Coronary artery (tissue), 2 donors: Measurements from ENCODE around the gene IL19.

Source experiments
- DNase-seq: peaks from one replicate; pipeline ENCODE4 v3.0.0-alpha.2; 2017; ENCODE audit warnings: low spot score
- H3K27ac ChIP-seq, 2 donors: fragments of 200-600 bp; sonication (generic); one replicate each; pipeline ENCODE4 v1.5.1; 2016 to 2019
- H3K4me3 ChIP-seq: fragments of 200-600 bp; sonication (generic); 2 replicates; pipeline ENCODE4 v1.5.1; 2016; ENCODE audit warnings: mild to moderate bottlenecking, moderate library complexity
- TF ChIP-seq, protein P1 (sequence below): fragments of 200-600 bp; sonication (generic); IDR thresholded peaks from one replicate; pipeline ENCODE4 v1.5.1; 2019; ENCODE audit warnings: antibody characterized with exemption

Gene IL19

DNA sequence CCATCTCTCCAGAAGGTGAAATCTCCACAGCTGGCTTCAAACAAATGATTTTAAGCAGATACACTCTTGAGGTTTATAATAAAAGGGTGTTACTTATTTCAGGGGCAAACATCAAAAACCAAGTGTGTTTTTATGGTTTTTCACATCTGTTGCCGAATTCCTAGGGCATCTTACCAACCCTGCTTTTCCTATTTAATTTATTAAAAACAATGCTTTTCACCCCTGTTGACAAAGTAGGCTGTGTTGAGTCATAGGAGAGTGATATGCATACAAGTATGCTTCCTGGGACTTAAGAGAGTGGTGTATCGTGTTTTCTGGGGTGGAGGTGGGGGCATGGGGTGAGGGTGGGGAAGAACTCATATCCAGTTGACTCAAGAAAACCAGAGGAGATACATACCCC lies 65.5 kb downstream of the IL19 start:
- TF ChIP-seq, protein P1, sequence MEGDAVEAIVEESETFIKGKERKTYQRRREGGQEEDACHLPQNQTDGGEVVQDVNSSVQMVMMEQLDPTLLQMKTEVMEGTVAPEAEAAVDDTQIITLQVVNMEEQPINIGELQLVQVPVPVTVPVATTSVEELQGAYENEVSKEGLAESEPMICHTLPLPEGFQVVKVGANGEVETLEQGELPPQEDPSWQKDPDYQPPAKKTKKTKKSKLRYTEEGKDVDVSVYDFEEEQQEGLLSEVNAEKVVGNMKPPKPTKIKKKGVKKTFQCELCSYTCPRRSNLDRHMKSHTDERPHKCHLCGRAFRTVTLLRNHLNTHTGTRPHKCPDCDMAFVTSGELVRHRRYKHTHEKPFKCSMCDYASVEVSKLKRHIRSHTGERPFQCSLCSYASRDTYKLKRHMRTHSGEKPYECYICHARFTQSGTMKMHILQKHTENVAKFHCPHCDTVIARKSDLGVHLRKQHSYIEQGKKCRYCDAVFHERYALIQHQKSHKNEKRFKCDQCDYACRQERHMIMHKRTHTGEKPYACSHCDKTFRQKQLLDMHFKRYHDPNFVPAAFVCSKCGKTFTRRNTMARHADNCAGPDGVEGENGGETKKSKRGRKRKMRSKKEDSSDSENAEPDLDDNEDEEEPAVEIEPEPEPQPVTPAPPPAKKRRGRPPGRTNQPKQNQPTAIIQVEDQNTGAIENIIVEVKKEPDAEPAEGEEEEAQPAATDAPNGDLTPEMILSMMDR = no peak

DNA sequence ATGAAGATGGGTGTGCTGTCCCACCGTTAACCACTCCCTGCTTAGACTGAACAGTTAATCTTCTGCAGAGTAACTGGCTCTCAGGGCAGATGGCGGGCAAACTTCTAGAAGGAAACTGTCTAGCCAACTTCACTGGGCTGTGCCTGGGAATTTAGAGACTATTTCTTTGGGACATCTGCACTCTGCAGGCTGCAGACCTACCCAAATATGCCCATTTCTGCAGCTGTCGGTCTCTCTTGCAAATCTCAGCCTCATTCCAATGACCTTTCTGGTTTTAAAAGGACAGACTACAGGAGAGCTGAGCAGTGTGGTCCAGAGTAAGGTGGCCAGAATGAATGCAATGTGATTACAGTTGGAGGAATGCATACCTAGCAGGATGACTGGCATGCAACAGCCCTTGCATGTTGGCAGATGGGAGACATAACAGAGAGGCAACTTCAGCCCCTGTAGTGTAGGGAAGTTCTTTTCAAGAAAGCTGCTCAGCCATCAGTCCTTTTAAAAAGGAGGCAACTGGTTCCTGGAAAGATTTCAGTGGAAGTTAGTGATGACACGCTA lies 68.5 kb downstream of the IL19 start:
- no peak overlapping the region for H3K4me3 ChIP-seq
- TF ChIP-seq, protein P1 = no peak
- no peak for DNase-seq
- H3K27ac ChIP-seq = no peak overlapping the region

More for the DNA sequence above, 65.5 kb downstream of the IL19 start:
- DNase-seq = no peak
- Histone ChIP-seq H3K27ac (no peak overlapping the region), H3K4me3 (no peak overlapping the region)

DNA sequence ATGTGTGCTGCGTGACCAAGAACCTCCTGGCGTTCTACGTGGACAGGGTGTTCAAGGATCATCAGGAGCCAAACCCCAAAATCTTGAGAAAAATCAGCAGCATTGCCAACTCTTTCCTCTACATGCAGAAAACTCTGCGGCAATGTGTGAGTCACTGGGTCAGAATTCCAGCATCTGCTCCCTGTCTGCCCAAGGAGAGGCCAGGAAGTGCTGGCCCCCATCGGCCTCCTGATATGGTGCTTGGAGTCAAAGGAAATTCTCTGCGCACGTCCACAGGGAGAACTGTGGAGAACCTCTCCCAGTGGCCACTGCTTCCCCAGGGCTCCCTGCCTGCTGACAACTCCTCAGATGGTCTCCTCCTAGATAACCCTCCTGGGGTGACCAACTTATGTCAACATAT lies 69.3 kb downstream of the IL19 start:
- no peak overlapping the region for H3K27ac ChIP-seq
- TF ChIP-seq, protein P1 = no peak
- no peak overlapping the region for H3K4me3 ChIP-seq
- no peak for DNase-seq

DNA sequence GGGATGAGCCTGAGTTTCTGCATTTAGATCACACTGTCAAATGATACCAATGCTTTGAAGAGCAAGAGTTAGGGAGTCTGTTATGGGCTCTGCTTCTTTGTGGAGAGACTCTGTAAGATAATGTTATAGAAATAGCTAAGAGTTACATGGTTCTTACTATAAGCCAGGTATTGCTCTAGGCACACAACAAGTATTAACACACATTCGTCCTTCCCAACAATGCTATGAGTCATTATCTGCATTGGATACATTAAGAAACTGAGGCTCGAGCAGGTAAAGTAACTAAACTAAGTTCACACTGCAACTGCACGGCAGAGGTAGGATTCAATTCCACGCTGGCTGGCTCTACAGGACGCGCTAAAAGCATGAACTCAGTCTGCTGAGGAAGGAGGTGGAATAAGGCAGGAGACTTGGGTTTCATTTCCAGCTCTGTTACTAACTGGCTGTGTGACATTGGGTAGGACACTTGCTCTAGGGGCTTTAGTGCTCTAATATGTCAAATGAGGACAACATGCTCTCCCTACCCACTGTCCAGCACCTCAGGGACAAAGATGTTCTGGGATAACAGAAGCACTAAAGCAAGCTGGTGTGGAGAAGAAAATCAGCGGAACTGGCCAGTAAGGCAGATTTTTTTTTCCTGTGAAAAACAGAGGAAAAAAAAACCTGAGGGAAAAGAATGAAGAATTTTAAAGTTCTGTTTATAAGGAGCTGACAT lies 71.2 kb downstream of the IL19 start:
- Histone ChIP-seq H3K27ac (no peak overlapping the region), H3K4me3 (no peak overlapping the region)
- no peak for DNase-seq
- TF ChIP-seq, protein P1 = no peak

DNA sequence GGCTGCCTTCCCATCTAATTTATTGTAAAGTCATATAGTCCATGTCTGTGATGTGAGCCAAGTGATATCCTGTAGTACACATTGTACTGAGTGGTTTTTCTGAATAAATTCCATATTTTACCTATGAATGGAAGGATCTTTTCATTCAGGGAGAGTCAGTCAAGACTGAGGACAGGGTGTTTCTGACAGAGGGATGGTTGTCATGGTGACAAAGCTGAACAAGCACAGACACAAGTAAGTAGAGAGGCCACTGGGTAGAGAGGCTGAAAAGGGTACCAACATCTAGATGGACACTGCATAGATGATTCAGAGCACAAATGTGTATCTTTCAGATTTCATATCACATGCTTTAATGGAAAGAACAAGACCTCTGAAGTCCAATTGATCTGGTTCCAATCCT lies 72.3 kb downstream of the IL19 start:
- no peak for DNase-seq
- TF ChIP-seq, protein P1 = no peak
- Histone ChIP-seq H3K27ac (no peak overlapping the region), H3K4me3 (no peak overlapping the region)

DNA sequence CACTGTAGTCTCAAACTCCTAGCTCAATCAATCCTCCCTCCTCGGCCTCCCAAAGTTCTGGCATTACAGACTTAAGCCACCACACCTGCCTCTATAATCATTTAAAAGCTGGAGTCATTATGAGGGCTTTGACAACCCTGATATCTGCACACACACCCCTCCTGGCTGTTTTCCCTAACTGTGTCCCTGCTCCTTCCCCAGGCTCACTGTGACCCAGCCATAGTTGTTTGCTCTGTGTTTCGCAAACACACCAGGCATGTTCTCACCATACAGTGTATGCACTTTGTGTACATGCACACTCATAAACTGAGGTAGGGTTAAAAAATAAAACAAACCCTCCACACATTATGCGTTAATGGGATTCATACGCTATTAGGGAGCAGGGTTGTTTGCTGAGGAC lies 73.1 kb downstream of the IL19 start:
- H3K27ac ChIP-seq = no peak overlapping the region
- TF ChIP-seq, protein P1 = no peak
- DNase-seq = no peak
- H3K4me3 ChIP-seq = no peak overlapping the region

DNA sequence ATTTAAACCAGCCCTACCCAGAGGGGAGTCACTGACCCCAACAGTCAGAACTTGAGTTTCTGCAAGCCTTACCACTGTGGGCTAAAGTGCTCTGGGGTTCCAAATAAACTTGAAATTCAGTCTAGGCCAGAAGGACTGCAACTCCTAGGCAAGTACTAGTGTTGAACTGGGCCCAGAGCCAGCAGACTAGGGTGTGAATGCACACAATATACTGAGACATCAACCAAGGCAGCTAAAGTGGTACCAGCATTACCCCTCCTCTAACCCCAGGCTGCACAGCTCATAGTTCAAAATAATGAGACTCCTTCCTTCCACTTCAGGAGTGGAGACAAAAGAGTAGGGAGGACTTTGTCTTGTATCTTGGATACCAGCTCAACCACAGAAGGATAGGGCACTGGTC lies 75.9 kb downstream of the IL19 start:
- H3K4me3 ChIP-seq = no peak overlapping the region
- no peak overlapping the region for H3K27ac ChIP-seq
- TF ChIP-seq, protein P1 = no peak
- no peak for DNase-seq
